ENCODE data around the gene GTPBP6.
A peak's percentile ranks its signal among the peaks of the same experiment; 100 is the strongest.

GTPBP6 gene

GRCh38 chrX:345020-345925 is 26.7 kb upstream of the GTPBP6 start:
- Mint-ChIP-seq H3K27me3 (no peaks in the 10 kb centered on the region), H3K4me1 (no peaks in the 10 kb centered on the region), H3K4me3 (no peak overlapping the region), H3K27ac (no peak overlapping the region), H3K36me3 (peaks cover 3% of the 10 kb centered on the region), H3K9me3 (no peaks in the 10 kb centered on the region)

GRCh38 chrX:344371-344901 is 25.8 kb upstream of the GTPBP6 start:
- Mint-ChIP-seq H3K9me3 (no peaks in the 10 kb centered on the region), H3K4me1 (no peaks in the 10 kb centered on the region), H3K36me3 (peaks cover 2% of the 10 kb centered on the region), H3K4me3 (no peak overlapping the region), H3K27ac (no peak overlapping the region), H3K27me3 (no peaks in the 10 kb centered on the region)

DNA sequence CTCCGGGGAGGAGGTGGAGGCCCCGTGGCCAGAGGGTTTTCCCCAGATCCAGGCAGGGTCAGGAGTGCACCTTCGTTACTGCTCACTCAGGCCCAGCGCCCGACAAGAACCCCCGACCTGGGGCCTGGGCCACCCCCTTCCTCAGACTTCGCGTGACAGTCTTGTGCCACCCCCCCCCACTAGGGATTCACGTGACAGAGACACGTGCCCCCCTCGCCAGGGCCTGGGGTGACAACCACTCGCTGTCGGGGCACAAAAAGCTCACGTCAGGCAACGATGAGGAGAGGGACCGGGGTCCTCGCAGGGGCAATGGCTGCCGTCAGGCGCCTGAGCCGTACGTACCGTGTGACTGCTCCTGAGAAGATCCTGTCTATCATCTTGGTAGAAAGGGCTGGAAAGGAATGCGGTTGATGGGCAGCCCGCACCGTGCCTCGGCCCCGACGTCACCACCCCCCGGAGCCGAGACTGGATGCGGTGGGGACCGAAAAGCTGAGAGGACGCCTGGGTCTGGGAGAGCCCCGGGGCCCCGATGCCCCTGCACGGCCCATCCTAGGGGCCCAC is 23.0 kb upstream of the GTPBP6 start:
- Mint-ChIP-seq H3K4me3 (no peak overlapping the region), H3K36me3 (peaks cover 3% of the 10 kb centered on the region), H3K9me3 (no peaks in the 10 kb centered on the region), H3K27me3 (no peaks in the 10 kb centered on the region), H3K4me1 (no peaks in the 10 kb centered on the region), H3K27ac (no peak overlapping the region)

DNA sequence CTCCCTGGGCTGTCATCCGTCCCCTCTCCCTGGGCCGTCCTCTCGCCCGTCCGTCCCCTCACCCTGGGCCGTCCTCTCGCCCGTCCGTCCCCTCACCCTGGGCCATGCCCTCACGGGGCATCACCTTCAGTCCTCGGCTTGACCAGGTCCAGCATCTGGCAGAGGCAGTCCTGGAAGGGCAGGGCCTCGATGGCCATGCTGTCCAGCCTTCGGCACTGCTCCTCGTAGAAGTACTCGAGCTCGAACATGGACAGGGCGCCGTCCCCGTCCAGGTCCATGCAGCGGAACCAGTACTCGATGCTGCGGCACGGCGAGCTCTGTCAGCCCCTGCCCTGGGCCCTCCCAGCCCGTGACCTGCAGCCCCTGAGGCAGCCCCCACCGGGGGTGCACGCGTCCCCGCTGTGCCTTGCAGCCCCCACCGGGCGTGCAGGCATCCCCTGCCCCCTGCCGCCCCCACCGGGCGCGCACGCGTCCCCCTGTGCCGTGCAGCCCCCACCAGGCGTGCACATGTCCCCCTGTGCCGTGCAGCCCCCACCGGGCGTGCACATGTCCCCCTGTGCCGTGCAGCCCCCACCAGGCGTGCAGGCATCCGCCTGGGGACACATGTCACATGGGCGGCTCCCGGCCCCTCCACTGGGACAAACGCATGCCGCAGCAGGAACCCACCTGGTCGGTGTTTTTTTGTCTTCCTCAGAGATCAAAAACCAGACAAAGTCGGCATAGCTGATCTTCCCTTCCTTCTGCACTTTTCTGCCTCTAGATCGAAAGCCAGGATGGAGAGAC is 22.2 kb upstream of the GTPBP6 start:
- H3K9me3 Mint-ChIP-seq: no peaks in the 10 kb centered on the region
- H3K4me1 Mint-ChIP-seq: no peaks in the 10 kb centered on the region
- no peaks in the 10 kb centered on the region for H3K27me3 Mint-ChIP-seq
- H3K4me3 Mint-ChIP-seq: no peak overlapping the region
- H3K36me3 Mint-ChIP-seq: peaks cover 4% of the 10 kb centered on the region
- no peak overlapping the region for H3K27ac Mint-ChIP-seq

- Mint-ChIP-seq H3K4me1 (no peaks in the 10 kb centered on the region), H3K27me3 (no peaks in the 10 kb centered on the region), H3K36me3 (peaks cover 4% of the 10 kb centered on the region), H3K27ac (no peak overlapping the region), H3K9me3 (no peaks in the 10 kb centered on the region), H3K4me3 (no peak overlapping the region)
Observed at GRCh38 chrX:340121-340520, 21.5 kb upstream of the GTPBP6 start.

DNA sequence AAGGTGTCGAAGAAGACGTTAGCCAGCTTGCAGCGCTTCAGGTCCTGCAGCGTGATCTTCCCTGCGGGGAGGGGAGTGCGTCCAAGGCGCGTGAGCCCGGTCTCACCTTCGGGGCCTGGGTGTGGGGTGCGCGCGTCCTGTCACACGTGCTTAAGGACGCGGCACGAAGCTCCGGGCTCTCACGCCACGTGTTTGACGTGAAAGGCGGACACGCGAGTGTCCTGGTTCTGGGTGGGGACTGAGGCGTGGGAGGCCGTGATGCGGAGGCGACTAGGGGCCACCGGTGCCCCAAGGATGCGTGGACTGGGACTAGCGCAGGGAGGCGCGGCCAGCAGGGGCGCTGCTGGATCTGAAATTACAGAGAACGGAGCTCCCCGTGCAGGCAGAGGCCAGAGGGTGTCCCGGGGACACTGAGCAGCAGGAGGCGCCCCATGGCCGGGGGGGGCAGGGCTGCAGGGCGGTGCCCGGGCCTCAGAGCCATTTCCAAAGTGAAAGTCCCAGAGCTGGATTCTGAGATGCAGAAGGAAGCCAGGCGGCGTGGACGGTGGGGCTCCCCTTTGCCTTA is 20.3 kb upstream of the GTPBP6 start:
- Mint-ChIP-seq H3K27me3 (no peaks in the 10 kb centered on the region), H3K4me1 (no peaks in the 10 kb centered on the region), H3K36me3 (peaks cover 4% of the 10 kb centered on the region), H3K9me3 (no peaks in the 10 kb centered on the region), H3K4me3 (no peak overlapping the region), H3K27ac (no peak overlapping the region)

GRCh38 chrX:338281-338835 is 19.8 kb upstream of the GTPBP6 start:
- Mint-ChIP-seq H3K36me3 (peaks cover 4% of the 10 kb centered on the region), H3K27me3 (no peaks in the 10 kb centered on the region), H3K4me1 (no peaks in the 10 kb centered on the region), H3K27ac (no peak overlapping the region), H3K9me3 (no peaks in the 10 kb centered on the region), H3K4me3 (no peak overlapping the region)

- Mint-ChIP-seq H3K4me3 (no peak overlapping the region), H3K9me3 (no peaks in the 10 kb centered on the region), H3K27me3 (no peaks in the 10 kb centered on the region), H3K36me3 (peaks cover 4% of the 10 kb centered on the region), H3K27ac (peak overlapping the region; percentile 30), H3K4me1 (no peaks in the 10 kb centered on the region)
Observed at GRCh38 chrX:337331-337831, 18.8 kb upstream of the GTPBP6 start.

GRCh38 chrX:336227-336626 is 17.6 kb upstream of the GTPBP6 start:
- Mint-ChIP-seq H3K9me3 (no peaks in the 10 kb centered on the region), H3K36me3 (peaks cover 3% of the 10 kb centered on the region), H3K4me3 (no peak overlapping the region), H3K27ac (no peak overlapping the region), H3K27me3 (no peaks in the 10 kb centered on the region), H3K4me1 (no peaks in the 10 kb centered on the region)

GRCh38 chrX:335758-336155 is 17.2 kb upstream of the GTPBP6 start:
- peaks cover 3% of the 10 kb centered on the region for H3K36me3 Mint-ChIP-seq
- no peaks in the 10 kb centered on the region for H3K27me3 Mint-ChIP-seq
- H3K4me1 Mint-ChIP-seq: no peaks in the 10 kb centered on the region
- H3K27ac Mint-ChIP-seq: no peak overlapping the region
- H3K9me3 Mint-ChIP-seq: no peaks in the 10 kb centered on the region
- H3K4me3 Mint-ChIP-seq: no peak overlapping the region

GRCh38 chrX:334971-335757 is 16.6 kb upstream of the GTPBP6 start:
- Mint-ChIP-seq H3K9me3 (no peaks in the 10 kb centered on the region), H3K27me3 (no peaks in the 10 kb centered on the region), H3K27ac (no peak overlapping the region), H3K4me3 (no peak overlapping the region), H3K4me1 (no peaks in the 10 kb centered on the region), H3K36me3 (peaks cover 3% of the 10 kb centered on the region)

GRCh38 chrX:334331-334891 is 15.8 kb upstream of the GTPBP6 start:
- H3K9me3 Mint-ChIP-seq: no peaks in the 10 kb centered on the region
- H3K4me1 Mint-ChIP-seq: no peaks in the 10 kb centered on the region
- H3K27me3 Mint-ChIP-seq: no peaks in the 10 kb centered on the region
- H3K4me3 Mint-ChIP-seq: no peak overlapping the region
- H3K27ac Mint-ChIP-seq: no peak overlapping the region
- peaks cover 3% of the 10 kb centered on the region for H3K36me3 Mint-ChIP-seq

DNA sequence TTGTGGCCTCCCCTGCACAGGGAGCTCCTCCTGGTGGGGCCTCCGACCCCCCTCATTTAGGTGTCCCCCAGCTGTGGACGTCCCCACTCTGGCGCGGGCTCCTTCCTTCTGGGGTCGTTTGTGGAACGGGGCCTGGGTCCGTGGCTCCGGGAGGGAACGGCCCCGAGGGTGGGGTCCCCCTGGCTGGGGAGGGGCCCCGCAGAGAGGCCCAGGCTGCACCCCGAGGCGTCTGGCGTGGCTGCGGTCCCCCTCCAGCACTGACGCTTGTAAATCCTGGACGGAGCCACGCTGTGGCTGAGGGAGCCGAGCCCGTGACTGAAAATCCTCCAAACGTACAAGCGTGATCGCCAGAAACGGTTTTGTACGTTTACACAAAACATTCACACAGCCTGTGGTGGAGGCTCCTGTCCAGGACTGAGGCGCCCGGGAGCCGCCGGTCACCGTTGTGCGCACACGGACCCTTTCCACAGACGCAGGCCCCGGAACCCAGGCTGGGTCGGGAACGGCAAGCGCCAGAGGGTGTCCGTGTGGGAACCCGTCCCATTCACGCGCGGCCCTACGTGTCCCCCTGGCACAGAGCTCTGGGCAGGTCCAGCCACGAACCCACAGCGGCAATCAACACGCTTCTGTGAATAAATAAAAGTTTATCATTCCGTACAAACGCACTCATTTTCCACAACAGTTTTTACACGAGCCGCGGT is 15.2 kb upstream of the GTPBP6 start:
- no peak overlapping the region for H3K4me3 Mint-ChIP-seq
- H3K9me3 Mint-ChIP-seq: no peaks in the 10 kb centered on the region
- H3K27me3 Mint-ChIP-seq: no peaks in the 10 kb centered on the region
- H3K36me3 Mint-ChIP-seq: peaks cover 3% of the 10 kb centered on the region
- H3K27ac Mint-ChIP-seq: no peak overlapping the region
- no peaks in the 10 kb centered on the region for H3K4me1 Mint-ChIP-seq

Measured in activated naive CD4-positive, alpha-beta T cell treated with anti-CD3 and anti-CD28 coated beads, Interleukin-2, amount 50 U/mL, for 24 hours (primary cell).